A673 (cell line): ENCODE measurements around the gene P3H3.

Experiments
- EZH2 ChIP-seq: fragments of 200-600 bp; sonication (generic); IDR thresholded peaks from 2 replicates; pipeline ENCODE4 v1.6.1; 2017; ENCODE audit warnings: borderline replicate concordance, low read depth, mild to moderate bottlenecking, mixed read lengths, antibody characterized with exemption, low read length; ENCODE audit not compliant: poor library complexity, severe bottlenecking
- TF ChIP-seq, protein P1 (sequence below): fragments of 300-800, 200-600 bp; sonication (generic); conservative IDR thresholded peaks from 2 replicates; pipeline ENCODE4 v1.5.1; 2017; ENCODE audit warnings: low read depth, mild to moderate bottlenecking, antibody characterized with exemption, low read length, moderate library complexity, mixed read lengths

DNA sequence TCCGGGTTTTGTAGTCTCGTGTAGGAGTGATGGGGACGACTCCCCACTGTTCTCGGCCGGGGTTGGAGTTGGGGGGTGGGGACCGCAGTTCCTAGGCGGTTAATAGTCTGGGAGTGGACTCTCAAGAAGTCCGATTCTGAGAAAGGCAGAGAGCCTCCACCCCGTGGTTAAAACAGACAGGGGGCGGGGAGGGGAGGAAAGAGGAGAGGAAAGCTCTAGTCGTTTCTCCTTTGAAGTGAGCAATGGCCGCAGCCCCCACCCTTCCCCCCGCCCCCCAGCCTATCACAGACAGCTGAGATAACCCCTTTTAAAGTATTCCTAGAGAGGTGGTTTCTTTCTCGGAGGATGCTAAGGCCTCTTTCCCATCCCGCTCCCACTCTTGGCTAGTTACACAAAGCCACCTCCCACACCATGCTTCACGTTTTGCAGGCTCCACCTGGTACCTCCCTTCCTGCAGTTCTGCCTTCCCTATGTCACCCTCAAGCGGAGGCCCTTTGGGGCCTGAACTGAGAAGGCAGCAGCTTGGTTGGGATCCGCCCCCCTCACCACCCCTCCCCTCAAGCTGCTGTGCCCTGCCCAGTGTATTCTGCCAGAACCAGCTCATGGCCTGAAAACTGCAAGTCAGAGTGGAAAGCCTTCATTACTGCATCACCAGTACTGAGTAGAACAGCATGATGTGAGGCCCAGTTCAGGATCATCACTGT is 24.6 kb downstream of the P3H3 start:
- TF ChIP-seq, protein P1, sequence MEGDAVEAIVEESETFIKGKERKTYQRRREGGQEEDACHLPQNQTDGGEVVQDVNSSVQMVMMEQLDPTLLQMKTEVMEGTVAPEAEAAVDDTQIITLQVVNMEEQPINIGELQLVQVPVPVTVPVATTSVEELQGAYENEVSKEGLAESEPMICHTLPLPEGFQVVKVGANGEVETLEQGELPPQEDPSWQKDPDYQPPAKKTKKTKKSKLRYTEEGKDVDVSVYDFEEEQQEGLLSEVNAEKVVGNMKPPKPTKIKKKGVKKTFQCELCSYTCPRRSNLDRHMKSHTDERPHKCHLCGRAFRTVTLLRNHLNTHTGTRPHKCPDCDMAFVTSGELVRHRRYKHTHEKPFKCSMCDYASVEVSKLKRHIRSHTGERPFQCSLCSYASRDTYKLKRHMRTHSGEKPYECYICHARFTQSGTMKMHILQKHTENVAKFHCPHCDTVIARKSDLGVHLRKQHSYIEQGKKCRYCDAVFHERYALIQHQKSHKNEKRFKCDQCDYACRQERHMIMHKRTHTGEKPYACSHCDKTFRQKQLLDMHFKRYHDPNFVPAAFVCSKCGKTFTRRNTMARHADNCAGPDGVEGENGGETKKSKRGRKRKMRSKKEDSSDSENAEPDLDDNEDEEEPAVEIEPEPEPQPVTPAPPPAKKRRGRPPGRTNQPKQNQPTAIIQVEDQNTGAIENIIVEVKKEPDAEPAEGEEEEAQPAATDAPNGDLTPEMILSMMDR = no peak
- no peak for TF ChIP-seq EZH2
